ENCODE data around the gene CLIC5.
"Not testable (repeated sequence)": the region's sequence is repeated elsewhere in the genome, so short reads cannot be mapped to it uniquely, and the experiment has no call there.

CLIC5 gene

DNA sequence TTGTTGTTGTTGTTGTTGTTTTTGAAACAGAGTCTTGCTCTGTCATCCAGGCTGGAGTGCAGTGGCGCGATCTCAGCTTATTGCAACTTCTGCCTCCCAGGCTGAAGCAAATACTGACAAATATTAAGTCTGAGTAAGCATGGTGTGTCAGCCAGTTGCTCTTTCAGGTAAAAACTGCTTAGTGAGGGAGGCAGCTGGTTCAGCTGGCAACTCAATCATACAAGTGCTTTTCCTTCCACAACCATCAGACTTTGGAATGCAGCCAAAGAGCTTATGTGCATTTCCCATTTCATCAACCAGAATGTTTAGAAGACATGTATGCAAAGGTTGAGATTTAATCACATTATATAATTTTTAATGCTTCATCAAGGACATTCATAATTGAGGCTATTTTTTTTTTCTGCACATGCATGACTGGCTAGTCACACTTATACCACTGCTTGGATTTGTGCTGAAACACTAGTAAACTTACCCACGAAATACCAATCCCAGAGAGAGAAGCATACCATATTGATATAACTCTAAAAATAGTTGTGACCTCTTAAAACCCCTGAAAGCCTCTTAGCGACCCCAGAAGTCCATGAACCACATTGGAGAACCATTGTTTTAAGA lies 56.0 kb downstream of the CLIC5 start:
- no peak for DNase-seq

DNA sequence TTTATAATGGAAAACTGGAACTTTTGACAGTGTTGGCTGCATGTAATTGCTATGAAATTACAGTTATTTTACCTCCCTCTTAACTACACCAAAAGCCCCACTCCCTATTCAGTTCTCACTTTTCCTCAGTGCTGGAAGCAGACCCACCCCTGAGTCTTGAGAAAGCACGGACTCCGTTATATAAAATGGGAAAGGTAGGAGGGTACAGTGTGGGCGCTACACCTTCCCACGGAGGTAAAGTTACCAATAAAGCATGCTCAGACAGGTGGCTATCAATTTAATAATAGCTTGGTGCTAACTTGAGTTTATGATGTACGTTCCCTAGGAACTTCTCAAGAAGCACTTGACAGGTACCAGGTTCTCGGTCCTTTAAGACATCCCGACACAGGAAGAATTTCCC lies 59.0 kb downstream of the CLIC5 start:
- no peak for DNase-seq

DNA sequence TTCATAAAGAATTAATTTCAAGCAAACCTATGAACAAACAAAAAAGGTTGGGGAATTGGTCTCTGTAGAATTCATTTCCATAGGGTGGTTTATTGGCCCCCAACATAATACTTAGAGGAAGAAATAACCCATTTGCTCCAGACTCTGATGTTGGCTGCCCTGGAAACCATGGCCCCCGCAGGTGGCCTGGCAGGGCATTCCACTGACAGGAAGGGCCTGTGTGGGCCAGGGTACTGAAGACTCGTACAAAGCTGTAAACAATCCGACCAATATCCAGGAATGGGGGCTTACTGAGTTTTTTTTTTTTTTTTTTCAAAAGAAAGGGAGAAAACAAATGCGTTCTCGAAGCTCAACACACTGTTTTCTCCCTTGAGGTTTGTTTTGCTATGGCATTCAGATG lies 59.5 kb downstream of the CLIC5 start:
- DNase-seq = no peak

DNA sequence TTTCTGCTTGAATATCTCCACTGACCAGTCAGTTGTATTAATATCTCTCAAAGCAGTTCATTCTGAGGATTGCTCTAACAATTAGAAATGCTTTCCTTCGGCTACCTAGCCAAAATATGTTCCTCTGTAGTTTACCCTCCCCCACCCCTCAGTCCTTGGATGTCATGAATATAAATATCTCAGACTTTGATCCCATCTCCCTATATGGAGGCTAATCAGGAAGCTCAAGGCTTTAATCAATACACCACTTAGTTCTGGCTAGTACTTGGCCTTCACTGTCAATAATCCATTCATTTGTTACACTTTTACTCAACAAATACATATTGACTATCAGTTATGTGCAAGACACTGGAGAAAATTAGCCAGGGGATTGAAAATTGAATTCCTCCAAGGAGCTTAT lies 60.1 kb downstream of the CLIC5 start:
- DNase-seq = no peak

DNA sequence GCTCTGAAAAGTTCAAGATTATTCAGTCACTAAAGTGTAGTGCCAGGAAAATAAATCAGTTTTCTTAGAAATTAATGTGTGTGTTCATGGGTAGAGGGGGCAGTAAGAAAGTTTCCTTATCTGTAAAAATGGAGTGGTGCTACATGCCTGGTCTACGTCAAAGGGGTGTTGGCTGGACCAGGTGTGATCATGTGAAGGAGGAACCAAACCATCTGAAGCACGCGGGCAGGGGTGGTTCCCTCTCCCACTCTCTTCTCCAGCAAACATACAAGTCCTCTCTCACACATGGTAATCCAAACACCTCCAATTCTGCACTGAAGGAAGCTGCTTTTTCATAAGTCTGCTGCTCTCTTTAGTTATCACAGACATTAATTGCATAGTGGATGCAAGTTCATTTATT lies 63.1 kb downstream of the CLIC5 start:
- DNase-seq = no peak

DNA sequence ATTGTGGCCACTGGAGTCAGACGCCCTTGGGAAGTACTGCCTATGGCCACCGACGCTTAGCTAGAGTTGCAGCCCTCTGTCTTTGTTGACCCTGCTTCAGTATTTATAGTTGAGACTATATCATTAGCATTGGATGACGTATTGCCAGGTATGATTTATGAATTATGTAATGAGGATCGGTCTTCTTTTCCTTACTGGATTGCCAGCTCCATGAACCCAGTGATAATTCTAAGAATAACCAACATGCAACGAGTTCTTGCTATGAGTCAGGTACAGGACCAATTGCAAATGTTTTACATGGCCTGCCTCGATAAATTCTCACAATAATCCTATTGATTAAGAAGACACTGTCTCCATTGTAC lies 63.5 kb downstream of the CLIC5 start:
- no peak for DNase-seq

DNA sequence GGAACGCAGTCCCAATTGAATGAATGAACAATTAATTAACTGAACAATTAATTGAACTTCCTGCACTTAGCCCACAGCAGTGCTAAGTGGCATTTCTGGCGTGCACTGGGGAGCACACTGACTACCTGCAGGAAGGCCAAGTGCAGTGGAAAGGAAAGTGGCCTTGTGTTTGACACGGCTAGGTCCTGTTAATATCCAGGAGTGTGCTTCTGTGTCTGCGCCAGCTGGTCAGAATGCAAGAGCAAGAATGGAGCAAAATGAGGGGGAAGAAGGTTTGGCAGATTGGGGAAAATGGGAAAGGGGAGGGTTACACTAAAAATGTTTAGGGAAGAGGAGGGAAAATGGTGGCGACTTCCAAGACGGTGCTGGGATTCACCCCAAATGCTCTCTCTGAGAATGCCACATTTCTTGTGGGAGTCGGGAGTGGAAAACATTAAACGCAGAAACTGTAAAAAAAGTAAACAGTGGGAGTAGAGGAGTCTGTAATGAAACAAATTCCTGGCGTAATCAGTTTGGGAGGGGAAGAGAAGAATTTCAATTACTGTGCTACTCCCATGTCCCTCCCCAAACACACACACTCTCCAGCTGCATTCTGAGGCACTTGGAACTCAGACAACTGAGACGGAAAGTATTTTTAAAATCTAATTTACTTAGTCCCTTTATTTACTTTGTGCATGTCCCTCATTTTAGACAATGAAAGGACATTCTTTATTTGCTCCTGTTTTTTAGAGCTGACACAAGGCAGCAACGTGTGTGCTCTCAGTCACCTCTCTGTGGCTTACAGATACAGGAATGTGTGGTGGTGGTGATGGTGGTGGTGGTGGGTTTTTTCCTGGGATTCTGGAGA lies 64.1 kb downstream of the CLIC5 start:
- no peak for DNase-seq

DNA sequence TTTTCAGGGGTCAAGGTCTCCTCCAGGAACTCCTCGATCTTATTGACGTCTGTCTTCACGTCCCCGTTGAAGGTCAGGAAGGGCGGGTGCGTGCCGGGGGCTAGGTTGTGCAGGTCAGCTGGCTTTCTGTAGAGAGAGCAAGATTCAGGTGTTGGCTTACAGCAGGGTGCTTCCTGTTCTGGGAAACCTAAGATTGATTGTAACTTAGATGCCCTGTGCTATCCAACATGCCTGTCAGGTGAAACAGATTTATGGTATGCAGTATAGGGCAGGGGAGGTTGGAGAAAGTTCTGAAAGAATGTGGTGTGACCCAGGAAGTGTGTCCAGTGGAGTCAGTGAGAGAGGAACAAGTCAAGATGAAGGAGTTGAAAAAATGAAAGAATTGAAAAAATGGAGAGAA lies 66.4 kb downstream of the CLIC5 start:
- no peak for DNase-seq

DNA sequence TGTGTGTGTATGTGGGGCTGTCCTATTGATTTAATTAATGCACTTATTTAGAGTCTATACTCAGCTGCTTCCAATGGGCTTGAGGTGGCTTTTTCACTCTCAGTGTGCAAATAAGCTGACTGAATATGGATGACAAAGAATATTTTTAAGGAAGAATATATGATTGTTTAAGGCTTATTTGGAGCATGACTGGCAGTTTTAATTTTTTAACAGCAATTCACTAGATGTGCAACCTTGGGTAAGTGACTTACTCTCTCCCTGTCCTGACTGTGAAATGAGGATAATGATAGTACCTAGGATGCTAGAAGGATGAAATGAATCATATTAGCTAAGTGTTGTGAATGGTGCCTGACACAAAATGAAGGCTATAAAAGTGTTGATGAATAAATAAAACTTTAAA lies 67.9 kb downstream of the CLIC5 start:
- DNase-seq = no peak

DNA sequence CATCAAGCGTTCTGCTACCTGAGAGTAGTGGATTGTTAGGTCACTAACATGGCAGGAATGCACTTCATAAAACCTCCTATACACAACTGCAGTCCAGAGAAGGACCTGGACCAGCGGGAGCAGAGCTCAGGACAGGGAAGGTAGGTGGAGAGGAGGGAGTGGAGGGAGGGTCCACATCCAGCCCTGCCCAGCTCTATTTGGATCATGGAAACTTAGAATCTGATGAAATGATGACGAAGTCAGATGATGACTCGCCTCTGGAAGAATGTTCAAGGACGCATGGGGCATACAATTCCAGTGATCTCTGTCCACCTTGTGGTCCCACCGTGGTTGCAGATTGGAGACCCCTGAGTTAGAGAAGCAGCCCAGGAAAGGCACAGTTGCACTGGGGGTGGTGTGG lies 68.8 kb downstream of the CLIC5 start:
- DNase-seq = no peak

DNA sequence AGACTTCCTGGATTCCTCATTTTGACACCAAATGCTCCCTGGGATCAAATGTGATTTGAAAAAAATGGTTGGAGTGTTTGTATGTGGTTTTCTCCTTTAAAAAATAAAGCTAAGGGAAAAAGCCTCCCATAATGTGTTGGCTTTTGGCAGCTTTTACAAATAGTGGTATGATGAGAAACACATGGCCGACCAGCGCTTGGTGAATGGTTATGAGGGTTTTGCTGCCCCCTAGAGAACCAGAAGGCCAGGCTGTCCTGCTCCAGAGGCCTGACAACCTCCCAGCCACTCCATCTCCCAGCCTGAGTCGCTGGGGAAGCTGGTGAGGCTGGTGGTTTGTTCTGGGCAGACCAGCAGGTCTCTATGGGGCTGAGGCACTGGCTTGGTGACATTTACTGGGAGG lies 69.3 kb downstream of the CLIC5 start:
- no peak for DNase-seq

DNA sequence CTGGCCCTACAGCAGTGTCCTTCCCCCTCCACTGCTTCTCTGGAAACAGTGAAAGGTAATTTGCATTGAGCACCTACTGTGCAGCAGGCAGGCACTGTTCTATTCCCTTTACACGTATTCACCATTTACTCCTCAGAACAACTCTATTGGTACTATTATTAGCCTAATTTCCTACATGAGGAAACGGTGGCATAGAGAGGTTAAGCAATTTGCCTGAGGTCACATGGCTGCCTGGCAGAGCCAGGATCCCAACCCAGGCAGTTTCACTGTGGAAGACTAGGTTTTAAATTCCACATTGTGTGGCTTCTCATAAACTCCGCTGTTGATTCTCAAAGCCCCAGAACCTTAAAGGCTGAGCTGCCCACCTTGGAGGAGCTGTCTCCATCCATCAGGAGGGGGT lies 72.7 kb downstream of the CLIC5 start:
- no peak for DNase-seq

DNA sequence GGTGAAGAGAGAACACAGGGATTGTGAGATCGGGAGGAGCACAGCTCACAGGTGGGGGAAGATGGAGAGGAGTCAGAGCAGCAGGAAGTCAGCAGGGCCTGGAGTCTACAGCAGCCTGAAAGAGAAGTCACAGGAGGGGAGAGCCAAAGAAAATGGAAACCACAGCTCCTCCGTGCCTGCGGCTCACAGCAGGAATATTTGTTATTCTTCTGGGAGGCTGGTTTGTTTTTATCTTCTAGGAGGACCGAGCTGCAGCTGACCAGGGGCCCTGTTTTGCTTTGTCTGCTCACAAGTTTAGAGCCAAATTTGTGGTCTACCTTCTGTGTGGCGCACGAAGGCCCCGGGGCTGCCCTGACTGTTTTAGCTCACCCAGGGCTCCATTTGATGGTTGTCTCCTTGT lies 81.8 kb downstream of the CLIC5 start:
- no peak for DNase-seq

DNA sequence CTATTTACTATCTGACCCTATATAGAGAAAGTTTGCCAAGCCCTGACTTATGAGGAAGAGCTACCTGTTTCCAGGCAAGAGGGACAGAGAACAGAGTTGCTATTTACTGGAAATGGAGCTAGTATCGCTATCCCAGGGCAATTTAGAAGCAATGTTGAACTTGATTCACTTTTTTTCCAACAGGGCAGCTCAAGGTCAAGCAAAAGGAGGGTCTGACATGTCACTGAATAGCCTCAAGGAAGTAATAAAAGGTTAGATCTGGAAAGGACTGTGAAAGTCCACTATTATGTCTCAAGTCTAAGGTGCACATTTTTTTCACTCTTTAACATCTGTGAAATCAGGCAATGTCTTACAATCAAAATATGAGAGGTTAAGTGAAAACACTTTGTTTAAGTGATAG lies 84.4 kb downstream of the CLIC5 start:
- DNase-seq = no peak

DNA sequence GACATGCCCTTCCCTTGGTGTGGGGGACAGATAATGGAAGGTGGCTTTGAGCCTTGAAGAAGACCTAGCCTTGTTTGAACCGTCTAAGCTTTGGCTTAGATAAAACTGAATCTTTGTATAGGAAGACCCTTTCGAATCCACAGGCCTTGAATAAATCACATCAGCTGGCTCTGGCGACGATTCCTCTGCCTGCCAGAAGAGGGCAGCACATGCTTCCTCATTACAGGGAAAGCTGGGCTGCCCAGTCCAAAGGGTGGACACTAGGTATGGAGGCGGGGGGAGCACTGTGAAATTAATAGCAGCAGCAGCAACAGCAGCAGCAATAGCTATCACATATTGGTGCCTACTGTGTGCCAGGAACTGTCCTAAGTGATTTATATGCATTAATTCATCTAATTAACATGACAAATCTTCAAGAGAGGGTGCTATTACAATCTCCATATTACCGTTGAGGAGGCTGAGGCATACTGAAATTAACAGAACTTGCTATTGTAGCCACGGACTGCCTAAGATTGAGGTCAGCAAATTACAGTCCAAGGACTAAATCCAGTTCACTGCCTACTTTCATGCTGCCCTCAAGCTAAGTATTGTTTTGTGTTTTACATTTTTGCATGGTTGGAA lies 85.1 kb downstream of the CLIC5 start:
- DNase-seq = peak; percentile 66

DNA sequence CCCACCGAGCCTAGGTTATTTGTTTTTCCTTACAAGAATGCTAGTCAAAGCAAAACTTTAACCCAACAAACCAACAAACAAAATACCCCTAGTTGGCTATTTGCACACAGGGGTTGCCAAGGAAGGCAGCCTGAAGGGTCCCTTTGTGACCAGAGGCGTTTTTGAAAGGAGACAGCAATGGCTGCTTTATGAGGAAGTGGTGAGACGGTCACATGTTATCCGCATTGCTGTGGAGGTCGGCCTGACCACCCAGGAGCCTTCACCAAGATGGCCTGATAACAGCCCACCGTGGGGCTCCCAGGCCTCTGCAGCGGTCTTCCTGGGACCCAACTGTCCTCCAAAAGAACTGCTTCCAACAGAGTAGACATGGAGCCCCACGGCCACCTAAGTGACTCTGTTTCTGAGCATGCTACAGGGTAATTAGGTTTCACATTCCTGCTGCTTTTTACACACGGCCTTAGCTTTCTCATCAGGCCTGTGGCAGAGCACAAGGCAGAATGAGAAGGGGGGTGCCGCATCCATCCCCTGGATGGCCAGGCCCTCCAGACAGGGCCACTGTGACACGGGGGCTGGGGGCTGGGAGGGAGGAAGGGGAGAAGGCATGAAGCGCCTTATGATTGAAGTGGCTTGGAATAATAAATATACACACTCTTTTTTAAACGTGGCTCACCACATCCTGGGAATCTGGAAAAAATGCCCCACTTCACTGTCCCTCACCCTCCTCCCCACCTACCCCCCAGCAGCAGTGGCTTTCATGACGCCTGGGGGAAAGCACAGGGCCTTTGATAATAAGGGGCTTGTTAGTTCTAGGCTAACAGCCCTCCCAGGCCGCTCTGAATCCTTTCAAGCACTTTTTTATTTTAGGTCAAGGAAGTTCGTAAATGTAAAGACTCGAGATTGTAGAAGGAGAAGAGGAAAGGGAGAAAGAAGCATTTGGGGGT lies 86.0 kb downstream of the CLIC5 start:
- DNase-seq = no peak

DNA sequence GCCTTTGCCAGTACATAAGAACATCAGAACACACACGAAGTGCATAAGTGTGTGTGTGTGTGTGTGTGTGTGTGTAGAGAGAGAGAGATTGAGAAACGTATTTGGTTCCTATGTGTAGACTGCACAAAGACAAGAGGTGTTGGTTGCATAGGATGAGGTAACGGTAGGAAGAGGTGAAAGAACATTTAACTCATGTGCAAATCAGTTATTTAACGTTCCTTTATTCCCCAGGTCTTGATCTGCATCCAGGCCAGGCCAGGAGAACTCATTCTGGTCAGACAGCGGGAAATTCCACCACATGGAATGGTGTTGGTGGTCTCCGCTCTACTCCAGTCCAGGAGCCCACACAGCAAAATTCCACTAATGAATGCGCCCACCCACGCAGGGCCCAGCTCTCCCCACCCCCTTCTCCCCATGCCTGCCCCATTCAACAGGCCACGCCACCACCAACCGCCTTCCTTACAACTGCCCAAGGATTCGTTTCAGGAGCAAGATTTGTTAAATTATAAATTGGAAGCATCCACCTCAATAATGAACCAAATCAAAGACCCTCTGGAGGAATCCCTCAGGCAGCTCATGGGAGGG lies 86.8 kb downstream of the CLIC5 start:
- DNase-seq = no peak

DNA sequence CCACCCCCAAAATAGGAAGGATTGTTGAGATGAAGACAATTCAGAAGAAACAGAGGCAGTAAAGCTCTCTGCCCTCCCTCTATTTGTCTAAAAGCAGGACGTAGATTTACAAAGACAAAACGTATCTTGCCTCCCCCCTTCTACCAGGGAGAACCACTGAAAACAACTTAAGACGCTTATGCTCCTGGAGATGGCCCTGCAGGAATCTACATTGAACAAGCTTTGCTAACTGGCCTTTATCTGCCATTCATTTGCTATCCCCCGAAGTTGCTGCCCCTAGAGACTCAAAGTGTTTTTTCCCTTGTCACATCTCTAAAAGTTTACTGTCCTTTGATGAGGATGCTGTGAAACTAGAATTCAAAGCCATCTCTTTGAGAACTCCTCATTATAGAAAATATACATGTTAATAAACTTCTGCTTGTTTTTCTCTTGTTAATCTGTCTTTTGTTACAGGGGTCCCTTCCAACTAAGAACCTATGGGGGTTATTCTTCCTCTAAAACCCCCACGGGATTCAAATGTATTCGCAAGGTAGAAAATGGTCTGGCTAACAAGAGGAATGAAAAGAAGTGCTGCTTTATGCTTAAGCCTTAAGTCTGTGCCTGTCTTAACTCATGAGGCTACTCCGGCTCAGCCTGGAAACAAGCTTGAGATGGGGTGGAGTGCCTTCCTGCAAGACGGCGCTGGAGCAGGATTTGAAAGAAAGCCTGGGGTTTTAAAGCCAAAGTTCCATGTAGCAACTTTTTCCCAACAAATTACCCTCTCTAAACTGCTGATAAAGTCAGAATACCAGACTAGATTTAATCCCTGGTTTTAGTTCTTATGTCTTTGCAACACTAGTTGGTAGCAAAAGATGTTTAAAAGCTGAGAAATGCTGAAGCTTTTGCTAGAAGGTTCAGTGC lies 88.0 kb downstream of the CLIC5 start:
- DNase-seq = no peak

DNA sequence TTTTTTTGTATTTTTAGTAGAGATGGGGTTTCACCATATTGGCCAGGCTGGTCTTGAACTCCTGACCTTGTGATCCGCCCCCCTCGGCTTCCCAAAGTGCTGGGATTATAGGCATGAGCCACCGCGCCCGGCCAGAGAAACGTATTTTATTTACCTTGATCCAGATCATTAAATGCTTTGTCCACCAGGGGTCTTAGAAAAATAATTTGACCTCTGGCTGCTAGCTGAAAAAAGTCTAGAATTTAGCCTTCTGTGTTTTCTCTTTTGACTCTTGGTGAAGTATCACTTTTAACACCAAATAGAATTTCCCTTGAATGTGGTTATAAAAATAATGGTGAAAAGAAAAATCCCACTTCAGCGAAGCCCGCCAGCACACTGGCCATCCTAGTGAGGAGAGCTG lies 89.2 kb downstream of the CLIC5 start:
- not testable (repeated sequence) for DNase-seq

DNA sequence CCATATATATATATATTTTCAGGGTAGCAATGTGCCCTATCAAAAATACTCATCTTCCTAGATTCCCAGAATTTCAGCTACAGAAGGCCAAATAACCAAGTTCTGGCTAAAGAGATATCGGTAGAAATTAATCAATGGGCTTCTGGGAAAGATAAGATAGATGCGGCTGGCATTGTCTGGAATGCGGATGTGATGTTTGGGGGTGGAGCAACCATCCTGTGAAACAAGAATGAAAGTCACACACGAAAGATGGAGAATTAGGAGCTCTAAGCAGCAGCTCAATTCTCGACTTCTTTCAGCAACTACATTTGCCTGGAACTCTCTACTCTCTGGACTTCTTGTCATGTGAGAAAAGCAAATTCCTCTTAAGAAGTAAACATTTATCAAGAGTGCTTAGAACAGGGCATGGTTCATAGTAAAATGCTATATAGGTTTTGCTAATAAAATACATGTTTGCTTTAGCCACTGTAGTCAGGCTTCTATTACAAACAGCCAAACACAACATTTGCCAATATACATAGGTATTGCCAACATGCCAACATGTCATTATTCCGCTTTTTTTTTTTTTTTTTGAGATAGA lies 90.8 kb downstream of the CLIC5 start:
- DNase-seq = no peak

DNA sequence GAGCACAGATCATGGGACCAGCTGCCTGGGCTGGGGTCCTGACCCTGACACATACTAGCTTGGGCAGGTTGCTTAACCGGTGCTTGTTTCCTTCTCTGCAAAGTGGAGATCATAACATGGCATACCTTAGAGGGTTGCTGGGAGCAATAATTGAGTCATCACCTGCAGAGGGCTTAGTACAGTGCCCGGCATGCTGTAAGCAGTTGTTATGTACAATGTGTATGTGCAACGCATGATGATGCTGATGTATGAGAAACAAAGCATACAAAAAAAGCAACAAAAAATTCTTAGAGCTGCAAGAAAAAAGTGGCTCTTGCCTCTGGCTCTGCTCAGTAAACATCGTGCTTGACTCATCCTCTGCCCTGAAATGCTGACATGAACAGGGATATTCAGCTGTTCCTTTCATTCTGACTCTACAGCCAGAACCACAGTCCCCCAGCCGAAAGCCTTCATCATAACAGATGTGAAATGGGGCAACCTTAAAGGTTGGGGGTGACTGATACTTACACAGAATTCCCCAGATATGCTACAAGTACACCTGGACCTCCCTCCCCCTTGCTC lies 91.7 kb downstream of the CLIC5 start:
- no peak for DNase-seq
